ENCODE results near the gene PSME1.

Gene PSME1

GRCh38 chr14:24177041-24177825 is 41.2 kb downstream of the PSME1 start:
- no peak for DNase-seq

- DNase-seq: no peak
These were observed 41.9 kb downstream of the PSME1 start for GRCh38 chr14:24177891-24178290.

GRCh38 chr14:24178399-24179178 is 42.6 kb downstream of the PSME1 start:
- no peak for DNase-seq

GRCh38 chr14:24179294-24179960 is 43.4 kb downstream of the PSME1 start:
- no peak for DNase-seq

GRCh38 chr14:24179961-24180796 is 44.2 kb downstream of the PSME1 start:
- DNase-seq: no peak

GRCh38 chr14:24181371-24182077 is 45.5 kb downstream of the PSME1 start:
- DNase-seq: no peak

GRCh38 chr14:24182110-24182882 is 46.3 kb downstream of the PSME1 start:
- DNase-seq: no peak

- DNase-seq: no peak
These were observed 47.1 kb downstream of the PSME1 start for GRCh38 chr14:24183014-24183481.

- DNase-seq: no peak
These were observed 48.3 kb downstream of the PSME1 start for GRCh38 chr14:24184104-24184970.

- no peak for DNase-seq
These were observed 49.0 kb downstream of the PSME1 start for GRCh38 chr14:24185026-24185425.

- no peak for DNase-seq
These were observed 49.7 kb downstream of the PSME1 start for GRCh38 chr14:24185741-24186140.

- no peak for DNase-seq
These were observed 51.0 kb downstream of the PSME1 start for GRCh38 chr14:24186831-24187538.

- DNase-seq: no peak
These were observed 51.5 kb downstream of the PSME1 start for GRCh38 chr14:24187539-24187915.

All from stimulated activated CD4-positive, alpha-beta T cell treated with anti-CD3 and anti-CD28 coated beads, Interleukin-2, amount 100 ng/mL, for 24 hours (primary cell).